Gastrocnemius medialis (tissue), 4 donors: Measurements from ENCODE around the gene PLCG1. TPM values are rescaled to one million over a fixed set of nuclear protein-coding genes. Genes with fewer than 3 reads are reported as not detected.

Experiments used
- ATAC-seq, 2 donors: fragments of 150-250 bp; one replicate each; pipeline ENCODE4 v1.9.1; 2016
- DNase-seq, 2 donors: peaks; one replicate each; pipeline ENCODE4 v3.0.0-alpha.2; 2019
- H3K27ac ChIP-seq, 4 donors: fragments of 200-600 bp; sonication (generic); 1 replicate in 1 of 4; 2 replicates in 3 of 4; pipeline ENCODE4 v1.5.1; 2016 to 2018; ENCODE audit warnings: mild to moderate bottlenecking in 2 of 4, moderate library complexity in 1 of 4
- H3K27me3 ChIP-seq, 3 donors: fragments of 200-600 bp; sonication (generic) in 2 of 3; 1 replicate in 1 of 3; 2 replicates in 2 of 3; pipeline versions ENCODE4 v1.5.1 to v1.6.0; 2016 to 2019; ENCODE audit warnings: mild to moderate bottlenecking in 1 of 3, moderate library complexity in 1 of 3
- H3K36me3 ChIP-seq, 2 donors: fragments of 200-600 bp; sonication (generic) in 1 of 2; one replicate each; pipeline ENCODE4 v1.5.1; 2017 to 2018
- H3K4me1 ChIP-seq, 2 donors: fragments of 200-600 bp; sonication (generic) in 1 of 2; one replicate each; pipeline ENCODE4 v1.5.1; 2016 to 2017; ENCODE audit warnings: mild to moderate bottlenecking in 2 of 2
- H3K4me3 ChIP-seq, 4 donors: fragments of 200-600 bp; sonication (generic) in 3 of 4; 1 replicate in 1 of 4; 2 replicates in 3 of 4; pipeline ENCODE4 v1.5.1; 2016 to 2019; ENCODE audit warnings: mild to moderate bottlenecking in 2 of 4
- H3K9me3 ChIP-seq, 3 donors: fragments of 200-600 bp; sonication (generic) in 2 of 3; 1 replicate in 1 of 3; 2 replicates in 2 of 3; pipeline ENCODE4 v1.5.1; 2016 to 2019
- CTCF ChIP-seq, 5 experiments: fragments of 450-650 bp in 3 of 5; fragments of 200-600 bp in 2 of 5; sonication (generic) in 2 of 5; IDR thresholded peaks in 4 of 5; conservative IDR thresholded peaks in 1 of 5; 1 replicate in 4 of 5; 2 replicates in 1 of 5; pipeline ENCODE4 v1.5.1; 2016 to 2019; ENCODE audit warnings: antibody characterized with exemption in 5 of 5, mild to moderate bottlenecking in 3 of 5, moderate library complexity in 3 of 5
- POLR2A ChIP-seq, 2 donors: fragments of 450-650 bp; IDR thresholded peaks; one replicate each; pipeline ENCODE4 v1.6.1; 2017; ENCODE audit warnings: antibody characterized with exemption in 2 of 2, mild to moderate bottlenecking in 2 of 2, moderate library complexity in 2 of 2
- in situ Hi-C, 4 donors: fragments of 200-750 bp; cut with MboI; loops; one replicate each; pipeline versions ENCODE4 v1.15.0 to v1.8.0; 2017; ENCODE audit warnings: low sequenced_read_pairs in 4 of 4
- intact Hi-C: fragments of 100-400 bp; cut with DNase I; formaldehyde crosslinking; loops from one replicate; pipeline ENCODE4 v1.15.1; 2023; ENCODE audit warnings: low total_unique reads
- total RNA-seq, 4 donors: library from RNA; depleted of rRNA; stranded (reverse); fragments of >200 nt; gene quantifications; one replicate each; pipeline versions ENCODE4 v1.1.0 to v1.2.3, GENCODE V29; 2016

Gene PLCG1
- total RNA-seq, 4 donors from 2014 or later: 19.9 to 58.0 (median 35.0) TPM

DNA sequence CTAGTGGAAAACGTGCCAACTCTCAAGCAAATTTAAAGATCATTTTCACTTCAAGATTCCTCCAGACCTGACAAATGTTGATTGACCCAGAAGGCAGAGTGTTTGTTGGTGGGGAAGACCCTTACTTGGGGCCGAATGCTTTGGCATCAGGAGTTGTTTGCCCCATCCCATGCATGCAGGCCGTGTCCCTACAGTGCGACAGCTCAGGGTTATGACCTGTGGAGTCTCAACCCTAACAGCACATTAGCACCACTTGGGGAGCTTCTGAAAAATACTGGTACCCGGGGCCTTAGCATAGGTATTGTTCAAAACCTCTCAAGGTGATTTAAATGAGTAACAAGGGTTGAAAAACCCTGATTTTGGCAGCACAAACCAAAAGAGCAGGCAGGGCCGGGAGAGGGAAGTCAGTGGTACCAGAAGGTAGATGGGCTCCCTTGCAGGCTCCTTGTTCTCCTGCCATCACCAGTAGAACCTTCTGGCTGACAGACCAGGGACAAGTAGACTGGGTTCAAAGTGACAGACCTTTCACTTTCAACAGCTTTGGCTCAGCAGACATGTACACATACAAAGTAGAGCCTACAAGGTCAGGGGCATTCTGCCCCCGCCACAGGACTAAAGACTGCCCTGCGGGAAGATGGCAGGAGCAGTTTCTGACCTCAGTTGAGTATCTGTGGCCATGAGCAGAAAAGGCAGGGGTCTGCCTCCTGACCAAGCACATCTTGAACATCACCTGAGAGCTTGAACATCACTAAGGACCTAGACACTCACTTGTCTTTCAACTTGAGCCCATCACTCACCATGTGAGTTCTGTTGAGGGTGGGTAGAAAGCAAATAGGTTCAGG lies 39.6 kb downstream of the PLCG1 start:
- in situ Hi-C loops: loop anchor here (5.0 to 10.0 kb wide), 2 partner anchors 48 to 50 kb away; no protein-coding TSS in a partner anchor
- Histone ChIP-seq H3K27ac (peak overlapping the region; percentile 68 to 80 (median 76)), H3K4me1 (peaks cover 71 to 78% of the 10 kb centered on the region in 2 donors), H3K27me3 (no peaks in the 10 kb centered on the region), H3K9me3 (no peaks in the 10 kb centered on the region), H3K36me3 (peaks cover 0 to 12% of the 10 kb centered on the region in 2 donors), H3K4me3 (no peak overlapping the region)
- DNase-seq (no peak), ATAC-seq (no peak)
- intact Hi-C loops: no loop called here
- no peak for TF ChIP-seq POLR2A (IDR thresholded peaks at IDR 0.05)
- no peak for TF ChIP-seq CTCF (IDR thresholded peaks at IDR 0.05 in 4 of 5, conservative IDR thresholded peaks at IDR 0.05 in 1 of 5)

DNA sequence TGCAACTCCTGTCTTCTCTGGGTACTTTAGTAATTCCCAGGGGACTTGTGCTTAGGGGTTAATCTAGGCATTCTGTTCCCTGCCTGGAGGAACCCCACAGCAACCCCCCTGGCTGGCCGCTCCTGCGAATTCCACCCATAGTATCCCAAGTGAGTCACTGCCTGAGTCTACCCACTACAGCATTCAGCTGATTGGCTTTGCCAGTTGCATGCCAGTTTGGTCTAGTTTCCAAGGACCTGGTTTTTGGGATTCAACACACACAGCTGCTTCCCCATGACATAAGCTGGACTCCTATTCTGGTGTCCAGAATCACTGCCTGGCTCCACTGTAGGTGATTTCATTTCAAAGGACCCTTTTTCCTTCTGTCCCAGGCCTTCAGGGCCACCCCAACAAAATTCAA lies 40.3 kb downstream of the PLCG1 start:
- TF ChIP-seq POLR2A (IDR thresholded peaks at IDR 0.05) (no peak), CTCF (IDR thresholded peaks at IDR 0.05 in 4 of 5, conservative IDR thresholded peaks at IDR 0.05 in 1 of 5) (no peak)
- Histone ChIP-seq H3K4me3 (no peak overlapping the region), H3K4me1 (peaks cover 66 to 71% of the 10 kb centered on the region in 2 donors), H3K27me3 (no peaks in the 10 kb centered on the region), H3K9me3 (no peaks in the 10 kb centered on the region), H3K27ac (peak overlapping the region; percentile 68 to 80 (median 76)), H3K36me3 (peaks cover 0 to 17% of the 10 kb centered on the region in 2 donors)
- DNase-seq (peak in 1 of 2 donors; percentile 56), ATAC-seq (peak; percentile 39 to 47)
- in situ Hi-C loops: loop anchor here (5.0 to 10.0 kb wide), 2 partner anchors 47 to 50 kb away; no protein-coding TSS in a partner anchor
- intact Hi-C loops: no loop called here

DNA sequence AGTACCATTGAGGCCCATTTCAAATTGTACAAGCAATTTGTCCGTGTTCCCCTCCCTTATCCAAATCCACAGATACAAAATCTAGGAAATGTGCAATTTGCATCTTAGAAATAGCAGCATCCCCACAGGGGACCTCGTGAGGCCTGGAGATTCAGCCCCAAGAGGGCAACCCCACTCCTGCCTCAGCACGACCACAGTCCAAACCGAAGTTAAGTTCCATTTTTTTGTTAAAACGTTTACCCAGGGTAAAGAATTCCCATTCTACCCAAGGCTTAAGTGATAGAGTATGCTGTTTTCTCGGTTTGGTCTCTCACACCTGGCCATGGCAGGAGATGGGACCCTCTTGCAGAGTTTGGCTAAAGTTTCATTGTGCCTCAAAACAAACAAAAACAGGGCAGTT lies 41.2 kb downstream of the PLCG1 start:
- in situ Hi-C loops: loop anchor here (5.0 to 10.0 kb wide), 2 partner anchors 46 to 49 kb away; no protein-coding TSS in a partner anchor
- Histone ChIP-seq H3K4me1 (peaks cover 57 to 62% of the 10 kb centered on the region in 2 donors), H3K27ac (peak overlapping the region; percentile 68 to 80 (median 76)), H3K36me3 (peaks cover 0 to 17% of the 10 kb centered on the region in 2 donors), H3K9me3 (no peaks in the 10 kb centered on the region), H3K4me3 (no peak overlapping the region), H3K27me3 (no peaks in the 10 kb centered on the region)
- intact Hi-C loops: no loop called here
- ATAC-seq: no peak
- peak in 1 of 2 donors; percentile 4 for DNase-seq
- TF ChIP-seq POLR2A (IDR thresholded peaks at IDR 0.05) (no peak), CTCF (IDR thresholded peaks at IDR 0.05 in 4 of 5, conservative IDR thresholded peaks at IDR 0.05 in 1 of 5) (no peak)

- in situ Hi-C loops: loop anchor here (5.0 to 10.0 kb wide), 2 partner anchors 46 to 48 kb away; no protein-coding TSS in a partner anchor
- TF ChIP-seq POLR2A (IDR thresholded peaks at IDR 0.05): no peak
- TF ChIP-seq CTCF (IDR thresholded peaks at IDR 0.05 in 4 of 5, conservative IDR thresholded peaks at IDR 0.05 in 1 of 5): no peak
- intact Hi-C loops: no loop called here
- peak in 1 of 2 donors; percentile 21 for DNase-seq
- Histone ChIP-seq H3K27ac (peak overlapping the region; percentile 68 to 80 (median 76)), H3K4me1 (peaks cover 52 to 58% of the 10 kb centered on the region in 2 donors), H3K4me3 (no peak overlapping the region), H3K36me3 (peaks cover 0 to 12% of the 10 kb centered on the region in 2 donors), H3K27me3 (no peaks in the 10 kb centered on the region), H3K9me3 (no peaks in the 10 kb centered on the region)
- no peak for ATAC-seq
Observed at GRCh38 chr20:41178904-41179432, 41.6 kb downstream of the PLCG1 start.
